ENCODE data around the gene ECD. TPM values are rescaled to one million over a fixed set of nuclear protein-coding genes. Genes with fewer than 3 reads are reported as not detected.

Gene ECD
- total RNA-seq, 1 donor from 2014 or later = 22.1 TPM

GRCh38 chr10:73096449-73097304 lies 71.1 kb downstream of the ECD start, which contains the start of gene P4HA1:
P4HA1 (minus strand) TSS chr10:73096866; CDS start chr10:73074883, 21,983 bp downstream.
- peak; percentile 99 for DNase-seq (ENCODE audit: low spot score)

GRCh38 chr10:73096041-73096448 lies 71.8 kb downstream of the ECD start:
- peak; percentile 65 for DNase-seq (ENCODE audit: low spot score)

GRCh38 chr10:73095481-73096021 lies 72.3 kb downstream of the ECD start:
- DNase-seq (ENCODE audit: low spot score) = peak; percentile 71

- DNase-seq (ENCODE audit: low spot score) = no peak
These were observed 72.8 kb downstream of the ECD start for GRCh38 chr10:73094986-73095480.

GRCh38 chr10:73093922-73094850 lies 73.6 kb downstream of the ECD start:
- DNase-seq (ENCODE audit: low spot score) = no peak

- no peak for DNase-seq (ENCODE audit: low spot score)
These were observed 75.0 kb downstream of the ECD start for GRCh38 chr10:73092830-73093229.

GRCh38 chr10:73088304-73088703 lies 79.5 kb downstream of the ECD start:
- no peak for DNase-seq (ENCODE audit: low spot score)

GRCh38 chr10:73086816-73087215 lies 81.0 kb downstream of the ECD start:
- DNase-seq (ENCODE audit: low spot score) = no peak

GRCh38 chr10:73084209-73084608 lies 83.6 kb downstream of the ECD start:
- DNase-seq (ENCODE audit: low spot score) = no peak

Other genes with a start within 250 kb of the ECD start
- gene PLA2G12B, start 213.2 kb downstream of the ECD start, total RNA-seq = not detected
- gene P4HA1, start 71.1 kb downstream of the ECD start, total RNA-seq = 67.5 TPM
- 2.7 TPM for gene NUDT13, start 57.6 kb downstream of the ECD start, total RNA-seq
- 27.9 TPM for gene FAM149B1, start 111 bp upstream of the ECD start, total RNA-seq
- gene DNAJC9, start 79.2 kb upstream of the ECD start, total RNA-seq = 14.1 TPM
- gene MRPS16, start 84.6 kb upstream of the ECD start, total RNA-seq = 84.2 TPM
- 3.6 TPM for gene CFAP70, start 190.9 kb upstream of the ECD start, total RNA-seq
- gene ANXA7, start 246.1 kb upstream of the ECD start, total RNA-seq = 119 TPM